IPS DF 4.7 (cell line): Measurements from ENCODE around the gene OTOA.
"Not testable (repeated sequence)": the region's sequence is repeated elsewhere in the genome, so short reads cannot be mapped to it uniquely, and the experiment has no call there.

Source experiments
- DNase-seq: peaks from one replicate; pipeline ENCODE4 v3.0.0-alpha.2; 2013; ENCODE audit warnings: low spot score; ENCODE audit errors: extremely low read depth

Gene OTOA

DNA sequence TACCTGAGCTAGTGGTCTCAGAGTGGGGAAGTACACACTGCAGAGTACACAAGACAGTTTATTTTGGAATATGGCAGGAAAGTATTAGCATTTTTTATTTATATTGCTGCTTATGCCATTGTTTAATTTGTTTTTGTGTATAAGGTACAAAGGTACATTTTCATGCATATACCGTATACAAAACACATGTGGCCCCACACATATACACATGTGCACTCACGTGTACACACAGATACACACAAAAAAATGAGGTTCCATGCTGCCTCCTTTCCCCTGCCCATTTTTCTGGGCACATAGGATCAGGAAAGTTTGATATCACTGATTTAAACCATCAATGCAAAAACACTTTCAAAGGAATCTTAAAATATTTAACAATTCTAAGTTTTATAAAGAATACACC, 24.3 kb upstream of the OTOA start:
- no peak for DNase-seq

DNA sequence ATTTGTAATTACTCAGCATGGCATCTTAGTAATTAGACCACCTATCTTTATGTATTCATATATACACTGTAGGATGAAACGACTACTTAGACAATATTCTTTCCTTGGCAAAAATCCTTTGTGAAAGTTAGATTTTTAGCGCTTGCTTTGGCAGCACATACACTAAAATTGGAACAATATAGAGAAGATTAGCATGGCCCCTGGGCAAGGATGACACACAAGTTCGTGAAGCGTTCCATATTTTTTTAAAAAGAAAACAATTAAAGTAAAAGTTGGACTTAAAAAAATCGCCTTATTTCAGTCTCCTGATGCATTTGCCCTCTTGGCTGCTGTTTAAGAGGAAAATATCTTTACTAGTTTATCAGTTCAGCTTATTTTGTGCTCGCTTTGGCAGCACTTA, 21.9 kb upstream of the OTOA start:
- DNase-seq: no peak

DNA sequence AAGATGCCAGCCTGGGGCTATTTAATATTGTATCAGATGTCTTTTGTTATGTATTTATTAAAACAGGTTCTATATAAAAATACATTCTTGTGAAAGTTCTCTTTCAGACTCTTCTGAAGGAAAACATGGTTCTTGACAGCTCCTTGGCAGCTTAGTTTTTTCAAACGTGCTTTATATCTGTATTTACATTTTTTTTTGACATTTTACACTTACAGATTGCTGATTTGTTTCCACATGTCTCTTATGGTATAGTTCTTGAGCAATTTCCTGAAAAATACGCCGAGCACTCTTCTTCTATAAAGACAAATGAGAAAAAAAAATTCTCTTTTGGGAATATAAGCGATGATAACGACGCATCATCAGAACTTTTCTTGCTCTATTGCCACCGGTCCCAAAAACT, 20.9 kb upstream of the OTOA start:
- no peak for DNase-seq

DNA sequence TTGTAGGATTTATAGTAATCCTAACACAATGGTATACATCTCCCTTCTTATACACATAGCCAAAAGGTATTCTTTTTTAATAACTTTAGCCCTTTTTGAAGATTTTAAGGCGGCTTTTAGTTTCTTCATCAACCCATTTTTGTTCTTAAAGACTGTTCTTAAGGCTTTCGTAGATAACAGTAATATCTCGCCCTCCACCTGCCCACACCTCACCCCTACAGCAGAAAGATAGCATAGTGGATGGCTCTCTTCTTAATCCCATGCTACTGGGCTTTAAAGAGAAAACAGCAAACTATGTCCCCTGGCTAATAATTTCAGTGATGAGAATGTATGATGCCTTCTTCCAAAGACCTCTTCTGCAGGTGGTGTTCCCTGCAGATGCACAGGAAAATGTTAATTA, 20.0 kb upstream of the OTOA start:
- no peak for DNase-seq

DNA sequence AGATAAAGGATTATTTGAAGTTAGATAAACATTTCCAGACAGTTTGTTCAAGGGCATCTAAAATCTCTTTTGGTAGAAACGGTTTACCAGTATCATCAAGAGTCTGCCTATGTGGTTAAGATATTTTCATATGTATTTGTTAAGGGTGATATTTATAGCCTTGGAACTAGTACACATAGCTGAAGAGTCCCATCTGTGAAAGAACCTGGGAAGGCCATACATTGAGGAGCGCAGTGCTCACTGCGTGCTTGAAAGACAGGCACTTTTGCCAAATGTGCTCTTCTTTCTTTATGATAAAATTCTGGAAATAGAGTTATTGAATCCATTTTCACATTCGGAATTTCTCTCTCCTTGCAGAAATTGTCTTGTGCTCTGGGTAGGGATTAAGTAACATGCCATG, 19.1 kb upstream of the OTOA start:
- no peak for DNase-seq

DNA sequence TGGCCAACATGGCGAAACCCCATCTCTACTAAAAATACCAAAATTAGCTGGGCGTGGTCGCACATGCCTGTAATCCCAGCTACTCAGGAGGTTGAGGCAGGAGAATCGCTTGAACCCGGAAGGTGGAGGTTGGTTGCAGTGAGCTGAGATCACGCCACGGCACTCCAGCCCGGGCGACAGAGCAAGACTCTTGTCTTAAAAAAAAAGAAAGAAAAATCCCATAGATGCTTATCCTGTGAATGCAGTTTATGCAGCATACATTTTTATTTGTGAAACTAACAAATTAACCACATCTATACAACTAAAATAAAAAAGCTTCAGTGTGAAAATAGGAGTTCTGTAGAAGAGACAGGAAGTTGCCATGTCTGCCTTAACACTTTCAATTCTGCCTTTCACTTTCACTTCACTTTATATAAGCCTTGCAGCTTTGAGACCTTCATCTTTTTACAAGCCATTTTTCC, 18.5 kb upstream of the OTOA start:
- no peak for DNase-seq

DNA sequence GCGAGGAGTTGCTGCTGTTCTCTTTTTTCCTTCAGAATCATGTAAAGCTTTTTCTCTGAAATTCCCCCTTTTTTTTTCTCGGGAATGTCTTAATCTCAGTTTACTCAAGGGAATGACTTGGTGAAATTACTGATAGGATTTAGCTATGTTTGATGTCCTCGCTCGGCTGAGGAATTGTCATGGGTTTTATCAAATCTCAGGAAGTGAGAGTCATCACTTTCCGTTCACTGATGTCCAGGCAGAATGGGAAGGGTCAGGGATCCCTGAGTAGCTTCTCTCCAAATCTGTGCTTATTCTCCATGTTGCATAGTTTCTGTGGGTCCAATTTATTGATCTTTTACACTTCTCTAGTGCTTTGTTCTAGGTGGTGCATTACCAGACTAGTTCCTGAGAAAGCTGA, 17.7 kb upstream of the OTOA start:
- no peak for DNase-seq

DNA sequence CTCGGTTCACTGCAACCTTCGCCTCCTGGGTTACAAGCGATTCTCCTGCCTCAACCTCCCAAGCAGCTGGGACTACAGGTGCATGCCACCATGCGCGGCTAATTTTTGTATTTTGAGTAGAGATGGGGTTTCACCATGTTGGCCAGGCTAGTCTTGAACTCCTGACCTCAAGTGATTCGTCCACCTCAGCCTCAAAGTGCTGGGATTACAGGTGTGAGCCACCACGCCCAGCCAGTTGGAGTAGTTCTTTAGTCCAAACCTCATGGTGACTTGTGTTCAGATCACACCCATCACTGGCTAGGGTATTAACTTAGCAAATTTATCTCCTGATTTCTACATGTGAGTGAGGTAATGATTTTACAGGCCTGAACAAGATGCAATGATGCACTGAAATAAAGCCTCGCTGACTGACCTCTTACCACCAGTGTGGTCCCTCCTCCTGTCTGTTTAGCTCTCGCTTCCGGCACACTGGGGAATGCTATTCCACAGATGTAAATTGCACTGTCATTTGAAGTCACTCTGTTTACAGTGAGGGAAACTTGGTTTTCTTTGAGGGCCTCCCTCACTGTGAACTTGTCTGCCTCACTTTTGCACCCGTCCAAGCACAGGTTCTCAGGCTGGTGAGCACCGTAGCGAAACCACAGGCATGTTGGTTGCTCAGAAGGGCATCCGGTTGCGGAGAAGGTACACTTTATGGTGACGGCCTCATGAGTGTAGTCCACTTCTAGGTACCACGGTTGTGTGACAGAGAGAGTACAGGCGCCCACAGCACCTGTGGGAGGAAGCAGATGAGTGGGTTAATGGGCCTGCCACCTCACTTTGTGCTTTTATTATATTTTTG, 16.8 kb upstream of the OTOA start:
- DNase-seq: no peak

DNA sequence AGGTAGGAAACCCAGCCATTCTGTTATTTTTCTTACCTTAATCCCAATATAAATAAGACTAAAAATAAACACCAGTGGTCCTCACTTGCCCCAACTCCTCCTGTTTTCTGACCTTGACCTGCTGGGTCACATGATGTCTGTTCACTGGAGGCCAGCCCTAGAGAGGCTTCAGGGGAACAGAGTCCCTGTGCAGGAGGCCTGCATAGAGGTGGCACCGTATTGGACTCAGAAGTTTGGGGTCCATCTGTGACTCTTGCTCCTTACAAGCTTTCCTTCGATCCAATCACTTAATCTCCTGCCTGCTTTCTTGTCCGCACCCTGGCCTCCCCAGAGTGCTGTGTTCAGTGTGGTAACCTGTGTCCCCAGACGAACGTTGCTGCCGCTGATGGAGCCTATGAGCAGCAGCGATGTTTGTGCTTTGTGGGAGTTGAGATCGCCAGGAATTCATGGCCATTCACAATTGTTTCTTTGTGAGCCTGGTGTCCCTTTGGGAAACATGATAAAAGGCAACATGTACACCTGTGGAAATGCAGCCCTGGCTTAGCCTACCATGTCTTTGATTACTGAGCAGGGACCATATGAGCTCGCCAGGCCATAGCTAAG, 16.1 kb upstream of the OTOA start:
- DNase-seq: no peak

DNA sequence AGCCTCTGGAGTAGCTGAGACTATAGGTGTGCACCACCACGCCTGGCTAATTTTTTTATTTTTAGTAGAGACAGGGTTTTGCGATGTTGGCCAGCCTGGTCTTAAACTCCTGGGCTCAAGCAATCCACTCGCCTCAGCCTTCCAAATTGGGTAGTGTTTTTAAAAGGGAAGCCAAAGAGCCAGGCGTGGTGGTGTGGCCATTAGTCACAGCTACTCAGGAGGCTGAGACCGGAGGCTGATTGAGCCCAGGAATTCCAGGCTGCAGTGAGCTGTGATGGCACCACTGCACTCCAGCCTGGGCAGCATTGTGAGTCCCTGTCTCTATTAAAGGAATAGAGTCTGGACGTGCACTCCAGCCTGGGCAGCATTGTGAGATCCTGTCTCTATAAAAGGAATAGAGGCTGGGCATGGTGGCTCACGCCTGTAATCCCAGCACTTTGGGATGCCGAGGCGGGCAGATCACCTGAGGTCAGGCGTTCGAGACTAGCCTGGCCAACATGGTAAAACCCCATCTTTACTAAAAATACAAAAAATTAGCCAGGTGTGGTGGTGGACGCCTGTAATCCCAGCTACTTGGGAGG, 13.9 kb upstream of the OTOA start:
- DNase-seq: not testable (repeated sequence)

DNA sequence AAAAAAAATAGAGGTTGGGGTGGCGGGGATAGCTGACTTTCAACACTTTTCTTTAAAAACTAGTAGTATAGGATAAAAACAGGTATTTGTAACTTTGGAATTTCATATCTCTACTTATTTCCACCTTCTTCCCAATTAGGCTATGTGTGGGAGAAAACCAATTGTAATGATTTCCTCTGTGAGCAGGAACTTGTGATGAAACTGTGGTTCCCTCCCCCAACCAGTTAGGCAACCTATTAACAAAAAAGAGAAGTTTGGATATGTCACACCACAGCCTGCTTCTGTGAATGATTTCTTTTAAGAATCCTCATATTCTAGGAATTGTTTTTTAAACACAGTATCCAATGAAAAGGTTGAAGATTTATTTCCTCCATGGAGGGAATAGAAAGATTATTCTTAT, 13.2 kb upstream of the OTOA start:
- DNase-seq: no peak

DNA sequence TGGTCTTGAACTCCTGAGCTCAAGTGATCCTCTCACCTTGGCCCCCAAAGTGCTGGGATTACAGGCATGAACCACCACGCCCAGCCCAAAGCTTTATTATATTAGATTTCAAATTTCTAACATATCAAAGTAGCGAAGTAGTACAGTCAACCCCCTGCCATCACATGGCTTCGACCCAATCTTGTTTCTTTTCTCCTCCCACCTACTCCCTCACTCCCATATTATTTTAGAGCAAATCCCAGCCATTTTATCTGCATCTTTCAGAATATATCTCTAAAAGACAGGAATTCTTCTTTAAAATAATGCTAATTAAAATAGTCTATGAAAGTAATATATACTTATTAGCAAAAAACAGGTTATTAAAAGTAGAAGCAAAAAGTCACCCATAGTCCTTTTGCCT, 12.3 kb upstream of the OTOA start:
- no peak for DNase-seq

DNA sequence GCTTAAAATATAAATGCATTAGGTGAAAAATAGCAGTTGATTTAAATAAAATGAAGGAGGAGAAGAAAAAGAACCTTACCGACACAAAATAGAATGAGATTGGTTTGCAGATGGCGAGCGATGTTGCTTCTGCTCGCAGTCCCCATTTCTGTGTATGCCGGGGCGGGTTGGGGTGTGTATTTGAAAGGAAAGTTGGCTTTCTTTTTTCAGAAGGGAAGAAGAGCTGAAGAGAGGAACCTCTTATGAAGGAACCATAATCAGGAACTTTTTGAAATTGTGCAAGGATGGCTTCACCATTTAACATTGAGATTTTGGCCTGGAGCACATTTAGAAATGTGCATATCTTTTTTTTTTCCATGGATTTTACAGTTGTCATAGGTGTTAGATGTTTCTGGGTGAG, 11.3 kb upstream of the OTOA start, which contains the start of gene IGSF6:
Gene IGSF6, minus strand, starts transcription at position 156 of the 400 bp plus-strand sequence. Its CDS starts 10 bp downstream, at position 146.
- DNase-seq: no peak

DNA sequence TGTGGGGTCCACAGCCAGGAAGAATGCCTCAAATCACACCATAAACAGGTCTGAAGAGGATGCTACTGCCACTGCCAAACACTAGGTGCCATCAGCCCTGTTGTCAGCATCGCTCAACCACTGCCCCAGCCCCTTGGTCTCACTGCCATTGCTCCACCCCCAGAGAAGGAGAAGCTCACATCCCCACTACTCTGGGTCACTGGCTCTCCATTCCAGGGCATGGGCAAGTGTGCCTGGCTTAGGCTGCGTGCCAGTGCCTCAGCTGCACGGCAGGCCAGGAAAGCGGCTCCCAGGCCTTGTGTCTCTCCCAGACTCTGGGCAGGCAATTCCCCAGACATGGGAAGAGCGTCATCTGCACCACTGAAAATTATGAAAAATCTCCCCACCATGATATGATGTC, 10.2 kb upstream of the OTOA start:
- DNase-seq: no peak

DNA sequence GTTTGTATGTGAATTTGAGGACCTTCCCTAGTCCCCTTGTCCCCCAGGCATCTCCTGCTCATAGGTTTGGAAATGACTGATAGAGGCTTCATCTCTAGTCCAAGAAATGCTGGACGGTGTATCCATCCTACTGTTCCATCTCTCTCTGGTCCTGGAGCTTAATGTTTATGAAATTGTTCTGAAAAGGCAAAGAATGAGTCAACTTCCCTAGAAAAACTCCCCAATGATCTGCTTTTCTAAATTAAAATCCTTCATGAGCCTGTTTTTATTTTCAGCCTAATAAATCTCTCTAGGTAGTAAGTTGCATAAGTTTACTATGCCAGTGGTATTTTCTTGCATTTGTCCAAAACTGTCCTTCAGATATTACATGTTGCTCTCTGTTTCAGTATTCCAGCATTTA, 9.3 kb upstream of the OTOA start:
- no peak for DNase-seq

DNA sequence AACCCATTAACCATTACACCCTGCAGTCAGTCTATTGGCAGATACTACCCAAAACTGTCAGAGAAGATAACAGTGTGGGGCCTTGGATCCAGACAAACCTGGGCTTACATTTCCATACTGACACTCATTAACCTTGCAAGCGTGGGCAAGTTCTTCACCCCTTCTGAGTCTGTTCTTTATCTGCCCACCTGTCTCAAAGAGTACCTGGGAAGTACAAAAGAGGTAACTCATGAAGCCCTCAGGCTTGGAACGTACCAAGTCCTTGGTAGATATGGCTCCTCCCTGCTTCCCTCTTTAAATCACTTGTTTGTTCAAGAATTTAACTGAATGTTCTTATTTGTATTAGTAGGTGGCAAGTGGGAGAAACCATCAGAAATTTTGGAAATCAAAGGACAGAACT, 8.9 kb upstream of the OTOA start:
- no peak for DNase-seq

DNA sequence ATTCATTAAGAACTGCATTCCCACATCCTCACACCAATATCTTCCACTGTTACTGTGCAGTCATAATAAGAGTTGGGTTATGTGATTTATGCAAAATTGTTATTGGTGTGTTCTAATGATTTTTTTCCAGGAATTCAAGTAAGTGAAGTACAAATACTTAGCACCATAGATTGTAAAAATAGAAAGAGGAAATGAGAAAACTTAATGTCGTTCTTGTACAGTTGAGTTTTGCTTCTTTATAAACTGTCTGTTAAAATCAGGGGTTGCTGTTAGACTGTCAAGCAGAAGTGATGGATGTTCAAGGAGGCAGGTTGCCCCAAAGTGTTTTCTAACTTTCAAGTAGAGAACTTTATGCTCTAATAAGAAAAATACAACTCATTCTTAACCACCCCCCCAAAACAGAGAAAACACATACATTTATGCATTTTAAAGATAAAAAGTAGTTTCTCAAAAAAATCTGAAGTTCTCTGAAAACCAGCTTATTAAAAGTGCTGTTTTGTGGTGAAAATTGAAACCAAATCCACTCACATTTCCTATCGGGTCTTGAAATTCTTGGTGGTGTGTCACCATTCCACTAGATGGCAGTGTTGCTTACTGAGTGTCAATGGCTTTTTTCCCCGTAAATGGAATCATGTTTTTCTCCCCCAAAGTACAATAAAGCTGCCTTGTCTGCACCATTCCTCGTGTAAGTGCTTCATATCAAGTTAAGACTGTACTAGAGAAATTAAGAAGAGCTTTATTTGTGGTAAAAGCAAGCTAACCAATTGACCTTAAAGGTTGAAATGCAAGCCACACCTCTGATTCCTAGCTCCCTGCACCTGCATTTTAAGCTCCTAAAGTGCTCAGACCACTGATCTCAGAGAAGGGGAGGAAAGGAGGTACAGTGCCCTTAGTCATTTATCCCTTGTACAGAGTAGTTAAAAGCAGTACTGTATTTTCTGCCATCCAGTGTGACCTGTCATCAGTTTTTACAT, 6.7 kb upstream of the OTOA start:
- DNase-seq: no peak

DNA sequence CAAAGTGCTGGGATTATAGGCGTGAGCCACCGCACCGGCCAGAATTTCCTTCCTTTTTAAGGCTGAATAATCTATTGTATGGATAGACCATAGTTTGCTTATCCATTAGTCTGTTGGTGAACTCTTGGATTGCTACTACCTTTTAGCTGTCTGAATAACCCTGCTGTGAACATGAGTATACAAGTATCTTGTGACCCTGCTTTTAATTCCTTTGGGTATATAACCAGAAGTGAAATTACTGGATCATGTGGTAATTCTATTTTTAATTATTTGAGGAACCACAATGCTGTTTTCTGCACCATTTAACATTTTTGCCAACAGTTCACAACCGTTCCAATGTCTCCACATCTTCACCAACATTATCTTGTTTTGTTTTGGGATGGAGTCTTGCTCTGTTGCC, 4.6 kb upstream of the OTOA start:
- no peak for DNase-seq

DNA sequence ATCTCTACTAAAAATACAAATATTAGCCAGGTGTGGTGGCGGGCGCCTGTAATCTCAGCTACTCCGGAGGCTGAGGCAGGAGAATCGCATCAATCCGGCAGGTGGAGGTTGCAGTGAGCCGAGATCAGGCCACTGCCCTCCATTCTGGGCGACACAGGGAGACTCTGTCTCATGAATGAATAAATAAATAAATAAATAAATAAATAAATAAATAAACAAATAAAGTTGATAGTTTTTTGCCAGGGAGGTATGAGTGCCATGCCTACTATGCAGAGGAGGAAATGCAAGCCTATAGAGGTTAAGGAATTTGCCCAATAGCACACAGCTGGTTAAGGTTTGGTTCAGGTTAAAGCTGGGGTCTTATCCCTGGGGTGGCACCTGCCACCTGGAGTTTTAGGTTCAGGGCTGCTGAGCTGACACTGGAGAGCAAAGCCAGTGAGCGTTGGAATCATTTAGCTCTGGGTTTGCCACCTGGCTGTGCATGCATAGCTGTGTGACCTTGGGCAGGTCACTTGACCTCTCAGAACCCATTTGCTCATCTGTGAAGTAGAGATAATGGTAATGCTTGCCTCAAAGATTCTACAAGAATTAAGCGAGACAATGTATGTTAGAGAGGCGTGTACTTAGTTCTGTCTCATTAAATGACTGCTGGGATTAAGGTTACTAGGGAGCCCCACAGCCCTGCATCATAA, 1.2 kb downstream of the OTOA start:
- DNase-seq: no peak

DNA sequence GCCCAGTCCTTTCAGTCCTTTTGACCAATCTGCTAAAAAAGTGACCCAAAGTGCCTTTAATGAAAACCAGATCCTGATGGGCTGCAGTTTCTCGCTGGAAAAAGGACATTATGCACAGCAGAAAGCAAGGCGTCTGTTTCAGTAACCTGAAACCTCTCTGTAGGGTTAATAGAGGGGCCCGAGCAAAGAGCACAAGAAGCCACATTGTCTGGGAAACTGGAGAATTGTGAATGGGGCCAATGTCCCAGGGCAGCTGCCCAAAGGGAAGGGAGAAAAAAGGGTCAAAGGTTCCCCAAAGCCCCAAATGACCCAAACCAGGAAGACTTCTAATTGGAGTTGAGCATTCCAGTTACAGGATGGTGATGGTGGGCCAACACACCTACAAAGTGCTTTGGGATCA, 3.0 kb downstream of the OTOA start:
- DNase-seq: no peak

DNA sequence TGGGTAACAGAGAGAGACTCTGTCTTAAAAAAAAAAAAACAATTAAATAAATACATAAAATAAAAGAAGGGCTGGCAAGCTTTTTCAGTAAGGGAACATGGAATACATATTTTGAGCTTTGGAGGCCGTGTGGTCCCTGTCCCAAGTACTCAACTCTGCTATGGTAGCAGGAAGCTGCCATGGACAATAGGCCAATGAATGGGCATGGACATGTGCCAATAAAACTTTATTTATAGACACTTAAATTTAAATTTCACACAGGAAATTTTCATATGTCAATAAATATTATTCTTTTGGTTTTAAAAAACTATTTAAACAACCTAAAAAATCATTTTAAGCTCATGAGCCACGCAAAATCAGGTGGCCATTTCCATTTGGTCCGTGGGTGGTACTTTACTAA, 3.8 kb downstream of the OTOA start:
- DNase-seq: no peak
